Kidney glomerular epithelial cell (primary cell): Measurements from ENCODE around the gene DLL4.

Experiments
- DNase-seq: peaks from one replicate; lab custom pipeline; 2025; lab: John Stamatoyannopoulos, UW

The DLL4 gene

GRCh38 chr15:40926659-40927494 lies 2.3 kb upstream of the DLL4 start:
- no peak for DNase-seq

GRCh38 chr15:40927495-40927872 lies 1.7 kb upstream of the DLL4 start:
- no peak for DNase-seq

DNA sequence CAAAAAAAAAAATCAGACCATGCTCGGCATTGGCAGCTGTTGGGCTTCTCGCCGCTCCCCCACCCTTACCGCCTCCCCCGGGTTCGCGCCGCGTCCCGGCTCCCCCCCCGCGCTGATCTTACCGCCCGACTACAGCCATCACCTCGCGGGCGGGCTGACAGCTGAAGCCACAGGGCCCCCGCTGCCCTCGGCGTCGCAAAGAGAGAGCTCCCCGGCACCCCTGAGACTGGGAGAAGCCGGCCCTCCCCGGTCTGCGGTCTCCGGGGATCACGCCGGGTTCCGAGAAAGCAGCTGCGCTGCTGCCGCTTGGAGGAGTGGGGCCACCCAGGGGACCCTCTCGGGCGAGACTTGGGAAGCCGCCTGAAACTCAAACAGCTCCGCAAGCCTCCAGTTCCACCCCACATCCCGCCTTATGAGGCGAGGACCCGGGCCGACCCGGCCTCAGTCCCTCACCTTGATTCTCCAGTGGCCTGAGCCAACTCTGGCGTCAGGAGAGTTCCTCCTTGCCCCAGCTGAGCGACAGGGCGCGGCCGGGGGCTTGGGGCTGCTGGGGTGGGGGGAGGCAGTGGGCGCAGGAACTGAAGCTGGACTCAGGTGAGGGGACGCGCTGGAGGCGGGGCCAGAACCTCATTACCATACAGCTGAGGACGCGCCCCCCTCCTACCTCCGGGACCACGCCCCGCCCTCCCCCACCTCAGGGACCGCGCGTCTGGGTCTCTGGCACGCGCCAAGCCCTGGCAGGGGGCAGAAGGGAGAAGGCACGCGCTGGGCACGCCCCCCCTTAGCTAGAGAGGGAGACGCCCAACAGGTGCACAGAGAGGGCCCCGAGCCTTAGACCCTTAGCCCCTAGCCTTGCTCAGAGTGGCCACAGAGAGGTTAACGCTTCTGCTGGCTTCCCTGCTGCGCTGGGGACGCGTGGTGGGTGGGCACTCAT lies 1.0 kb upstream of the DLL4 start:
- no peak for DNase-seq

- DNase-seq, result peak; percentile 22
Observed at GRCh38 chr15:40929660-40930429, 705 bp downstream of the DLL4 start.

DNA sequence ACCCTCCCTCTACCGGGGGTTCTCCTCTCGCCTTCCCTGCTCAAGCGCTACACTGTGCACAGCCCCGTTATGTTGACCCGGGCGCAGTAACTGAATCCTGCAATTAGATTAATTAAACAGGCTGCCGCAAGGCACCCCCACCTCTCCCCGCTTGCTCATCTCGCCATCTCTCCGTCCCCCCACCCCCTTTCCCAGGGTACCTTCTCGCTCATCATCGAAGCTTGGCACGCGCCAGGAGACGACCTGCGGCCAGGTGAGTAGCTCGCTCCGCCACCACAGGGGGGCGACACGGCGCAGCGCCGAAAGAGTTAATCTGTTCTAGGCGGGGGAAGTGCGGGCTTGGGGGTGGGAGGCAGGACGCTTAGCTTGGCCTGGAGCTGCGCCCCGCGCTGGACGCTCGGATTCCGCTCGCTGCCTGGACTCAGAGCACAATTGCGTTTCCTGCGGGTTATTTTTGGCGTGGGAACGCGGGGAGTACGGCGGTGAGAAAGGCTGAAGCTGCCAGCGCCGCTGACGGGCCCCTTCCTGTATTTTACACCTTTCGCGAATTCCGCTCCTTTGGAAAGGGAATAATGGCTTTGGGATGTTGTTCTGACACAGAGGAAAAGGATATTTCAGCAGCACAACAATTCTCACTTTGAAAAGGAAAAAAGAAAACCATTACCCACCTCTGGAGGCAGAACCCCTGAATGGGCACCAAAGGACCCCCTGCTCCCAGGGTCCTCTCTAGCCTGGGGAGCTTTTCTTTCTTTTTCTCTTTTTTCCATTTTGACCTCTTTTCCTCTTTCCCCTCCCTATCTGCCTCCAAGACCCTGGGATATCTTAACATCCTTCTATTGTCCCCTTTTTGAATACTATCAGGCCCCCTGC lies 1.5 kb downstream of the DLL4 start:
- DNase-seq, result no peak

DNA sequence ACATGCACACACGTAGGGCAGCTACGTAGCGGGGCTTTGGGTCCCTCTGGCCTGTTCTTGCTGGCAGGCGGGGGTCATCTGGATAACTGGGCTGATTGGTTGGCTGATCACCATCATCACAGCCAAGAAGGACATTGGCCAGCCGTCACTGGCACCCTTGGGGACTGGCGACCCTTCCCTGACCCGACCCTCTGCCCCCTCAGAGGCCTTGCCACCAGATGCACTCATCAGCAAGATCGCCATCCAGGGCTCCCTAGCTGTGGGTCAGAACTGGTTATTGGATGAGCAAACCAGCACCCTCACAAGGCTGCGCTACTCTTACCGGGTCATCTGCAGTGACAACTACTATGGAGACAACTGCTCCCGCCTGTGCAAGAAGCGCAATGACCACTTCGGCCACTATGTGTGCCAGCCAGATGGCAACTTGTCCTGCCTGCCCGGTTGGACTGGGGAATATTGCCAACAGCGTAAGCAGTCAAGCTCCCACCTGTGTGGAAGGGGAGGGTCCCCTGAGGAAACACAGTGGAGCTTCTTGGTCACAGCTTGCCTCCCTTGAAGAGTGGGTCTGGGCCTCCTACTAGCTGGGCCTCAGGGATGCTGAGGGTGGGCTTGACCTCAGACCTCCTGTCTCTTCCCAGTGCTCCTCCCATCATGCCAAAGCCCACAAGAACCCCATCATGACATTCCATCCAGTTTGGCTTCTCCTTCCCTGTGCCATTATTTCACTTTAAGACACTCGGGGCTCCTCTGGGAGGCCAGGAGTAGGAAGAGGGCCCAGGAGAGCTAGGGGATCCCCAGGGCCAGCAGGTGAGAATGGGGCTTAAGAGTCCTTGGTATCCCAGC lies 2.4 kb downstream of the DLL4 start:
- DNase-seq, result no peak

GRCh38 chr15:40932156-40932555 lies 3.0 kb downstream of the DLL4 start:
- no peak for DNase-seq

- DNase-seq, result no peak
Observed at GRCh38 chr15:40932649-40933516, 3.7 kb downstream of the DLL4 start.

DNA sequence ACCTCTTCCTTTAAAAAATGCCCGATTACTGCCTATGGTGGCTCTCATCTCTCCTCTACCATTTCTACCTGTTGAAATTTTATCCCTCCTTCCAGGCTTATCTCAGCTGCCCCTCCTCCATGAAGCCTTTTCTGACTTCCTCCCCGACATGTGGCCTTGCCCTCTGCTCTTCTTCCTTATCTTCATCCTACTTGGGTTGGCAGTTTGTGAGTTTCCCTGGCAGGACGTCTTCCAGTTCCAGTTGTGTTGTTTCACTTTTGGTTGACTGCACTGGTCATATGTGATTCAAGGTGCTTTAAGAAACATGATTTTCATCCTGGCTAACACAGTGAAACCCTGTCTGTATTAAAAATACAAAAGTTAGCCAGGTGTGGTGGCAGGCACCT lies 4.4 kb downstream of the DLL4 start:
- DNase-seq, result no peak

DNA sequence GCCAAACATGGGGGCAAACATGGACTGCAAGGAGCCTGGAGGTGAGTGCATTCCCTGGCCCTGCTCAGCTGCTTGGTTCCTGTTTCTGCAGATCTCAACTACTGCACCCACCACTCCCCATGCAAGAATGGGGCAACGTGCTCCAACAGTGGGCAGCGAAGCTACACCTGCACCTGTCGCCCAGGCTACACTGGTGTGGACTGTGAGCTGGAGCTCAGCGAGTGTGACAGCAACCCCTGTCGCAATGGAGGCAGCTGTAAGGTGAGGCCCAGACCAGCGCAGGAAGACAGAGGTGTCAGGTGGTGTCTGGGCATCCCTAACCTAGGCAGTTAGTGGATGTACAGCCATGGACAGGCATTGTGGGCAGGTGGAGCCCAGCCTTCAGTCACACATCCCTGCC lies 5.3 kb downstream of the DLL4 start:
- no peak for DNase-seq

DNA sequence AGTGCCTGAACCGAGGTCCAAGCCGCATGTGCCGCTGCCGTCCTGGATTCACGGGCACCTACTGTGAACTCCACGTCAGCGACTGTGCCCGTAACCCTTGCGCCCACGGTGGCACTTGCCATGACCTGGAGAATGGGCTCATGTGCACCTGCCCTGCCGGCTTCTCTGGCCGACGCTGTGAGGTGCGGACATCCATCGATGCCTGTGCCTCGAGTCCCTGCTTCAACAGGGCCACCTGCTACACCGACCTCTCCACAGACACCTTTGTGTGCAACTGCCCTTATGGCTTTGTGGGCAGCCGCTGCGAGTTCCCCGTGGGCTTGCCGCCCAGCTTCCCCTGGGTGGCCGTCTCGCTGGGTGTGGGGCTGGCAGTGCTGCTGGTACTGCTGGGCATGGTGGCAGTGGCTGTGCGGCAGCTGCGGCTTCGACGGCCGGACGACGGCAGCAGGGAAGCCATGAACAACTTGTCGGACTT lies 7.1 kb downstream of the DLL4 start:
- no peak for DNase-seq

DNA sequence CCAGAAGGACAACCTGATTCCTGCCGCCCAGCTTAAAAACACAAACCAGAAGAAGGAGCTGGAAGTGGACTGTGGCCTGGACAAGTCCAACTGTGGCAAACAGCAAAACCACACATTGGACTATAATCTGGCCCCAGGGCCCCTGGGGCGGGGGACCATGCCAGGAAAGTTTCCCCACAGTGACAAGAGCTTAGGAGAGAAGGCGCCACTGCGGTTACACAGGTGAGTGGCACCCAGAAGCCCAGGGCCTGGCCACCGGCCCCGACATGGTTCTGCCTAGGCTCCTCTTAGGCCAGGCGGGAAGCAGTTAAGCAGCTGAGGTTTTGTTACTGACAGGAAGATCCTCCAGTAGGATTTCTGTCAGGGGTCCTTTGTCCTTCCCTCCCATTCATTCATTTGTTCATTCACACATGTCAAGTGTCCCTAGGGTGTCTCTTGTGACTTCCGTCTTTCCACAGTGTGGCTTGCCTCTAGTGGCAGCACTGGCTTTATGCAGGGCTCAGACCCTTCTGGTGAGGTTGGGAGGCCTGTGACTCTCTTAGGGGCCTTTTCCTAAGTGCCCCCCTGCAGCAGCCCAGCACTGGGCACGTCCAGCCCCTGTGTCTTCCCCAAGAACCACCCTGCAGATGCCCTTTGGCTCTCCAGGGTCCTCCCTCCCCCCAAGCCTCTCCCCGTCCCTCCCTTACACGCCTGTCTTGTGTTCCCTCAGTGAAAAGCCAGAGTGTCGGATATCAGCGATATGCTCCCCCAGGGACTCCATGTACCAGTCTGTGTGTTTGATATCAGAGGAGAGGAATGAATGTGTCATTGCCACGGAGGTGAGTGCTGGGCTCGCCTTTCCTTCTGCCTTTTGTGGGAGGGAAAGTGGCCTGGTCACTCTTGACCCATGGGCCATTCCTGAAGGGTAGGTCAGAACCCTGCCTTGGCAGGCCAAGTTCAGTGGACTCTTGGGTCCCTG lies 7.8 kb downstream of the DLL4 start:
- DNase-seq, result peak; percentile 15

- DNase-seq, result peak; percentile 55
Observed at GRCh38 chr15:40937762-40938535, 8.8 kb downstream of the DLL4 start.

DNA sequence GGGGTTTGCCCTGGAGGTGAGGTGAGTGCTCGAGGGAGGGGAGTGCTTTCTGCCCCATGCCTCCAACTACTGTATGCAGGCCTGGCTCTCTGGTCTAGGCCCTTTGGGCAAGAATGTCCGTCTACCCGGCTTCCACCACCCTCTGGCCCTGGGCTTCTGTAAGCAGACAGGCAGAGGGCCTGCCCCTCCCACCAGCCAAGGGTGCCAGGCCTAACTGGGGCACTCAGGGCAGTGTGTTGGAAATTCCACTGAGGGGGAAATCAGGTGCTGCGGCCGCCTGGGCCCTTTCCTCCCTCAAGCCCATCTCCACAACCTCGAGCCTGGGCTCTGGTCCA lies 9.4 kb downstream of the DLL4 start:
- DNase-seq, result no peak

DNA sequence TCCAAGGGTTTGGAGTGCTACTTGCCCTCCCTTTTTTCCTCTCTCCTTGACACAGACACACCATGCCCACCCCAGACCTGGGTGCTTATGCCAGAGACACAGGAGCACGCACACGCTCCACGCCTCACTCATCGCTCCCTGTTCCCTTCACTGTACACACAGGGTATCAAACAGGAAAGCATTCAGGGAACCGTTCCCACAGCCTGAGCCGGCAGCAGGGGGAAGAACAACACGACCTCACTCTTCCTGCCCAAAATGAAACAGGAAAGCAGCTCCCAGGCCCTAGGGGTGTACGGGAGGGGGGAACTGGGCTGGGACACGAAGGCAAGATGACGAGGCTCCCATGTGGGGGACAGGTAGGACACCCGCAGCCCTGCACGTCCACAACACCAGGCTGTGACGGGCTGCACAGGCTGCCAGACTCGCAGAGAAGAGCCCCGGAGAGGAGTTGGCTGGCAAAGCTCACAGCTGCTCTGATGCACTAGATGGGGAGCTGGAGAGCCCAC lies 11.2 kb downstream of the DLL4 start:
- DNase-seq, result no peak

DNA sequence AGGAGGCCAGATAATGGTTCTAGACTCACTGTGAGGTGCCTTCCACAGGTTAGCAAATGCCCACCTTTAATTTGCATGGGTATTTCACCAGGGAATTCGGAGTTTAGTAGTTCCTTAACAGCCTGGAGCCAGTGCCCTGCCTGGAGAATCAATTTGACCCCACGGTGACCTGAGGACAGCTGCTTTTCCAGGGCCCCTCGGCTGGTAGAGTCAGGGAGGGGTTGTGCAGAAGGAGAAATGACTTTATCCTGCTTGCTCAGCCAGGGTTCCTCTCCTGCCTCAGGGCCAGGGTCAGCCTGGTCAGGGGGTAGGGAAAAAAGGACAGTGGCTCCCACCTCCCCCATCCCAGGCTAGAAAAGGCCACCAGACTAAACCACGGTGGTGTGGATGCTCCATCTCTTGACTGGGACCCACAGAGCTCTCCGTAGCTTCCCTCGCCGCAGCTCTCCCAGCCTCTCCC lies 12.0 kb downstream of the DLL4 start:
- no peak for DNase-seq
